Activated B cell treated with CpG ODN at 0.5 μM for 24 hours (primary cell): Measurements from ENCODE around the gene RBM7. TPM values are rescaled to one million over a fixed set of nuclear protein-coding genes. Genes with fewer than 3 reads are reported as not detected.

Experiments used
- ATAC-seq: fragments of 200-7000 bp; cut with Tn5 transposase; one replicate; pipeline ENCODE4 v1.10.0; 2021; ENCODE audit warnings: low read depth, mild to moderate bottlenecking, moderate library complexity
- CTCF ChIA-PET: fragments of 350-600 bp; sonication (Branson Sonifier 250); formaldehyde crosslinking; loops from one replicate; lab custom pipeline; 2021; ENCODE audit warnings: antibody characterized with exemption; lab: Charles Lee
- POLR2A ChIA-PET: fragments of 350-600 bp; sonication (Branson Sonifier 250); formaldehyde crosslinking; loops from one replicate; lab custom pipeline; 2021; ENCODE audit warnings: antibody characterized with exemption; lab: Charles Lee
- DNase-seq: peaks from one replicate; pipeline ENCODE4 v3.0.0; 2022
- H3K27ac Mint-ChIP-seq: one replicate; pipeline ENCODE4 v1.8.0; 2020; ENCODE audit warnings: mixed read lengths
- H3K27me3 Mint-ChIP-seq: one replicate; pipeline ENCODE4 v1.8.0; 2021; ENCODE audit warnings: mixed read lengths
- H3K36me3 Mint-ChIP-seq: one replicate; pipeline ENCODE4 v1.8.0; 2021; ENCODE audit warnings: low read depth, mixed read lengths
- H3K4me1 Mint-ChIP-seq: one replicate; pipeline ENCODE4 v1.8.0; 2021; ENCODE audit warnings: mixed read lengths
- H3K4me3 Mint-ChIP-seq: one replicate; pipeline ENCODE4 v1.8.0; 2020; ENCODE audit warnings: mild to moderate bottlenecking, mixed read lengths
- H3K9me3 Mint-ChIP-seq: one replicate; pipeline ENCODE4 v1.8.0; 2020; ENCODE audit warnings: mixed read lengths
- CTCF ChIP-seq: fragments of 200-600 bp; IDR thresholded peaks from one replicate; pipeline ENCODE4 v1.8.0; 2022; ENCODE audit warnings: antibody characterized with exemption, mild to moderate bottlenecking
- intact Hi-C: fragments of 100-400 bp; cut with micrococcal nuclease; formaldehyde crosslinking; loops from one replicate; pipeline ENCODE4 v1.15.1; 2024
- total RNA-seq: library from RNA; stranded (reverse); gene quantifications from 2 replicates; pipeline ENCODE4 v1.2.3, GENCODE V29; 2022

RBM7 gene
- total RNA-seq, 1 donor from 2014 or later, result 34.1 TPM

- DNase-seq (no peak), ATAC-seq (no peak)
- intact Hi-C loops, result no loop called here
- no peaks in the 10 kb centered on the region for H3K9me3 Mint-ChIP-seq
- H3K4me1 Mint-ChIP-seq, result no peaks in the 10 kb centered on the region
- H3K4me3 Mint-ChIP-seq, result no peak overlapping the region
- TF ChIP-seq CTCF, result no peak
- ChIA-PET POLR2A (no interaction called here), CTCF (no interaction called here)
- no peak overlapping the region for H3K27ac Mint-ChIP-seq
- no peaks in the 10 kb centered on the region for H3K27me3 Mint-ChIP-seq
- H3K36me3 Mint-ChIP-seq, result peaks cover 54% of the 10 kb centered on the region
Measured at GRCh38 chr11:114447892-114448291, 47.4 kb downstream of the RBM7 start.

- H3K4me3 Mint-ChIP-seq, result no peak overlapping the region
- ChIA-PET POLR2A (no interaction called here), CTCF (no interaction called here)
- H3K9me3 Mint-ChIP-seq, result no peaks in the 10 kb centered on the region
- no peak for TF ChIP-seq CTCF
- H3K27me3 Mint-ChIP-seq, result no peaks in the 10 kb centered on the region
- ATAC-seq (no peak), DNase-seq (no peak)
- H3K27ac Mint-ChIP-seq, result no peak overlapping the region
- intact Hi-C loops, result no loop called here
- H3K36me3 Mint-ChIP-seq, result peaks cover 54% of the 10 kb centered on the region
- no peaks in the 10 kb centered on the region for H3K4me1 Mint-ChIP-seq
Measured at GRCh38 chr11:114448749-114449482, 48.5 kb downstream of the RBM7 start.

GRCh38 chr11:114449845-114450244 lies 49.4 kb downstream of the RBM7 start:
- TF ChIP-seq CTCF, result no peak
- Mint-ChIP-seq H3K4me1 (no peaks in the 10 kb centered on the region), H3K27me3 (no peaks in the 10 kb centered on the region), H3K4me3 (no peak overlapping the region), H3K36me3 (peaks cover 44% of the 10 kb centered on the region), H3K27ac (no peak overlapping the region), H3K9me3 (no peaks in the 10 kb centered on the region)
- POLR2A ChIA-PET, result no interaction called here
- ATAC-seq (no peak), DNase-seq (no peak)
- intact Hi-C loops, result no loop called here
- CTCF ChIA-PET, result no interaction called here

- Mint-ChIP-seq H3K27ac (no peak overlapping the region), H3K4me1 (no peaks in the 10 kb centered on the region), H3K36me3 (peaks cover 31% of the 10 kb centered on the region), H3K27me3 (no peaks in the 10 kb centered on the region), H3K9me3 (no peaks in the 10 kb centered on the region), H3K4me3 (no peak overlapping the region)
- DNase-seq, result no peak
- intact Hi-C loops, result no loop called here
- ATAC-seq, result no peak
- TF ChIP-seq CTCF, result no peak
- ChIA-PET CTCF (interaction anchor here (0.8 to 1.0 kb wide), 2 partner anchors 10 to 115 kb away, joined by 3 to 6 read pairs; no protein-coding TSS in a partner anchor), POLR2A (no interaction called here)
Measured at GRCh38 chr11:114452399-114452798, 51.9 kb downstream of the RBM7 start.

Other genes with a start within 250 kb of the RBM7 start
- not detected in 2 replicates for gene NNMT, start 104.3 kb upstream of the RBM7 start, total RNA-seq
- 9.5 and 11.1 TPM in 2 replicates for gene C11orf71, start 155 bp upstream of the RBM7 start, total RNA-seq
- 26.1 and 27.3 TPM in 2 replicates for gene REXO2, start 38.8 kb downstream of the RBM7 start, total RNA-seq
- gene NXPE1, start 159.2 kb downstream of the RBM7 start, total RNA-seq, result not detected in 2 replicates
- gene NXPE4, start 195.1 kb downstream of the RBM7 start, total RNA-seq, result not detected in 2 replicates